Mesenchymal stem cell (in vitro differentiated cells and primary cell): ENCODE data around the gene S100A16.

Experiments
- DNase-seq: peaks from one replicate; pipeline ENCODE4 v3.0.0-alpha.2; 2013
- H2AFZ ChIP-seq: one replicate; pipeline ENCODE4 v1.6.1; 2013; ENCODE audit warnings: low read depth, mild to moderate bottlenecking, control low read depth, inconsistent platforms, low read length, moderate library complexity
- H2AK5ac ChIP-seq: 2 replicates; pipeline ENCODE4 v1.6.1; 2013; ENCODE audit warnings: low read length, moderate library complexity, mild to moderate bottlenecking, inconsistent platforms; ENCODE audit not compliant: severe bottlenecking
- H2BK120ac ChIP-seq: one replicate; pipeline ENCODE4 v1.6.1; 2013; ENCODE audit warnings: low read depth, mild to moderate bottlenecking, inconsistent platforms, low read length, moderate library complexity
- H2BK12ac ChIP-seq, 2 experiments: one replicate each; pipeline ENCODE4 v1.6.1; 2013; ENCODE audit warnings: inconsistent platforms in 2 of 2, low read length in 2 of 2, mild to moderate bottlenecking in 2 of 2, moderate library complexity in 2 of 2, control low read depth in 1 of 2
- H2BK15ac ChIP-seq: one replicate; pipeline ENCODE4 v1.6.1; 2013; ENCODE audit warnings: mild to moderate bottlenecking, low read depth, inconsistent platforms; ENCODE audit not compliant: poor library complexity, severe bottlenecking
- H2BK5ac ChIP-seq: 2 replicates; pipeline ENCODE4 v1.6.1; 2013; ENCODE audit warnings: low read depth, mild to moderate bottlenecking, low read length, control low read depth, inconsistent platforms; ENCODE audit not compliant: poor library complexity, severe bottlenecking
- H3K14ac ChIP-seq, 2 experiments: one replicate each; pipeline ENCODE4 v1.6.1; 2013; ENCODE audit warnings: inconsistent platforms in 2 of 2, low read length in 2 of 2, control low read depth in 1 of 2, mild to moderate bottlenecking in 1 of 2, moderate library complexity in 1 of 2
- H3K18ac ChIP-seq, 2 experiments: one replicate each; pipeline ENCODE4 v1.6.1; 2013; ENCODE audit warnings: inconsistent platforms in 2 of 2, low read length in 2 of 2, control low read depth in 1 of 2, low read depth in 1 of 2, mild to moderate bottlenecking in 1 of 2
- H3K23ac ChIP-seq, 2 experiments: one replicate each; pipeline ENCODE4 v1.6.1; 2013; ENCODE audit warnings: inconsistent platforms in 2 of 2, low read length in 2 of 2, mild to moderate bottlenecking in 2 of 2, moderate library complexity in 2 of 2, control low read depth in 1 of 2
- H3K27ac ChIP-seq: 2 replicates; pipeline ENCODE4 v1.5.1; 2013; ENCODE audit warnings: mild to moderate bottlenecking, moderate library complexity, low read length, control low read depth, inconsistent platforms; ENCODE audit not compliant: poor library complexity, severe bottlenecking
- H3K27me3 ChIP-seq, 2 experiments: 2 replicates each; pipeline versions ENCODE4 v1.6.1 to v1.7.0; 2013; ENCODE audit warnings: low read length in 2 of 2, mild to moderate bottlenecking in 2 of 2, moderate library complexity in 2 of 2, control low read depth in 1 of 2, inconsistent platforms in 1 of 2; ENCODE audit not compliant: control insufficient read depth in 1 of 2, insufficient read depth in 1 of 2
- H3K36me3 ChIP-seq, 2 experiments: 2 replicates each; pipeline versions ENCODE4 v1.6.1 to v1.7.0; 2013; ENCODE audit warnings: low read length in 2 of 2, control low read depth in 1 of 2, inconsistent platforms in 1 of 2, low read depth in 1 of 2, mild to moderate bottlenecking in 1 of 2; ENCODE audit not compliant: insufficient read depth in 2 of 2, control insufficient read depth in 1 of 2
- H3K4ac ChIP-seq, 2 experiments: one replicate each; pipeline ENCODE4 v1.6.1; 2013; ENCODE audit warnings: inconsistent platforms in 2 of 2, low read length in 2 of 2, mild to moderate bottlenecking in 2 of 2, moderate library complexity in 2 of 2, control low read depth in 1 of 2, low read depth in 1 of 2
- H3K4me1 ChIP-seq: 2 replicates; pipeline ENCODE4 v1.6.1; 2013; ENCODE audit warnings: low read depth, low read length, control low read depth; ENCODE audit not compliant: control insufficient read depth, insufficient read depth
- H3K4me2 ChIP-seq: 2 replicates; pipeline ENCODE4 v1.6.1; 2013; ENCODE audit warnings: low read length, mild to moderate bottlenecking, inconsistent platforms; ENCODE audit not compliant: poor library complexity, severe bottlenecking
- H3K4me3 ChIP-seq, 2 experiments: 2 replicates each; pipeline versions ENCODE4 v1.5.1 to v1.7.0; 2013; ENCODE audit warnings: low read length in 2 of 2, mild to moderate bottlenecking in 2 of 2, control low read depth in 1 of 2, low read depth in 1 of 2; ENCODE audit not compliant: insufficient read depth in 1 of 2
- H3K79me1 ChIP-seq: replicated peaks from 2 replicates; pipeline ENCODE4 v1.6.1; 2013; ENCODE audit warnings: mild to moderate bottlenecking, control low read depth, low read length, inconsistent platforms; ENCODE audit not compliant: poor library complexity, severe bottlenecking
- H3K9ac ChIP-seq: 2 replicates; pipeline ENCODE4 v1.7.0; 2013; ENCODE audit warnings: mild to moderate bottlenecking, low read length, moderate library complexity
- H3K9me3 ChIP-seq: 2 replicates; pipeline ENCODE4 v1.7.0; 2013; ENCODE audit warnings: mild to moderate bottlenecking, low read length; ENCODE audit not compliant: control insufficient read depth
- H4K8ac ChIP-seq: one replicate; pipeline ENCODE4 v1.6.1; 2013; ENCODE audit warnings: inconsistent platforms, mild to moderate bottlenecking, low read length, moderate library complexity
- H4K91ac ChIP-seq: one replicate; pipeline ENCODE4 v1.6.1; 2013; ENCODE audit warnings: mild to moderate bottlenecking, low read length, inconsistent platforms
- WGBS: methylation state at CpG from one replicate; pipeline ENCODE4 v1.1.7; 2013; ENCODE audit warnings: mixed read lengths; 5-methylcytosine and 5-hydroxymethylcytosine counted together

Gene S100A16

GRCh38 chr1:153647346-153647714, 34.4 kb upstream of the S100A16 start:
- Histone ChIP-seq H3K9ac (no peak overlapping the region), H3K36me3 (peaks cover 29 to 51% of the 10 kb centered on the region in 2 experiments), H3K27ac (no peak overlapping the region), H3K4me2 (no peak overlapping the region), H4K91ac (no peak overlapping the region), H2BK15ac (no peak overlapping the region), H3K4me1 (peaks cover 10% of the 10 kb centered on the region), H3K18ac (peak overlapping the region in 1 of 2 experiments; percentile 5), H2AFZ (no peak overlapping the region), H3K27me3 (no peaks in the 10 kb centered on the region), H3K23ac (no peak overlapping the region), H3K14ac (no peak overlapping the region), H4K8ac (no peak overlapping the region), H3K9me3 (no peaks in the 10 kb centered on the region), H2BK12ac (no peak overlapping the region), H2AK5ac (no peak overlapping the region), H3K4ac (no peak overlapping the region), H3K4me3 (no peak overlapping the region), H2BK120ac (no peak overlapping the region), H3K79me1 (peaks cover 15% of the 10 kb centered on the region), H2BK5ac (no peak overlapping the region)
- DNase-seq = no peak
- WGBS = 69% methylated on average over 2 of the region's 2 CpGs

GRCh38 chr1:153646672-153647345, 33.9 kb upstream of the S100A16 start:
- Histone ChIP-seq H3K27ac (no peak overlapping the region), H3K9me3 (no peaks in the 10 kb centered on the region), H3K9ac (no peak overlapping the region), H3K4me3 (no peak overlapping the region), H2AFZ (no peak overlapping the region), H3K36me3 (peaks cover 34 to 56% of the 10 kb centered on the region in 2 experiments), H3K18ac (no peak overlapping the region), H2AK5ac (no peak overlapping the region), H2BK15ac (no peak overlapping the region), H3K79me1 (peaks cover 20% of the 10 kb centered on the region), H2BK5ac (no peak overlapping the region), H3K4me1 (peaks cover 10% of the 10 kb centered on the region), H2BK120ac (no peak overlapping the region), H2BK12ac (no peak overlapping the region), H3K23ac (no peak overlapping the region), H3K27me3 (no peaks in the 10 kb centered on the region), H3K4ac (no peak overlapping the region), H3K14ac (no peak overlapping the region), H4K91ac (no peak overlapping the region), H3K4me2 (no peak overlapping the region), H4K8ac (no peak overlapping the region)
- 94% methylated on average over 3 of the region's 5 CpGs for WGBS
- no peak for DNase-seq

- Histone ChIP-seq H2BK120ac (no peak overlapping the region), H3K27ac (no peak overlapping the region), H3K18ac (no peak overlapping the region), H2BK5ac (no peak overlapping the region), H3K9me3 (no peaks in the 10 kb centered on the region), H2AK5ac (no peak overlapping the region), H3K23ac (no peak overlapping the region), H3K14ac (no peak overlapping the region), H2BK15ac (no peak overlapping the region), H3K79me1 (peaks cover 24% of the 10 kb centered on the region), H3K4me2 (no peak overlapping the region), H3K4me1 (peaks cover 4% of the 10 kb centered on the region), H2BK12ac (no peak overlapping the region), H3K4ac (no peak overlapping the region), H4K8ac (no peak overlapping the region), H3K27me3 (no peaks in the 10 kb centered on the region), H3K36me3 (peaks cover 46 to 86% of the 10 kb centered on the region in 2 experiments), H3K4me3 (no peak overlapping the region), H4K91ac (no peak overlapping the region), H3K9ac (peak overlapping the region; percentile 5), H2AFZ (no peak overlapping the region)
- no peak for DNase-seq
Measured at GRCh38 chr1:153643816-153644215, 30.9 kb upstream of the S100A16 start.

GRCh38 chr1:153643100-153643499, 30.2 kb upstream of the S100A16 start:
- Histone ChIP-seq H3K4me1 (peaks cover 4% of the 10 kb centered on the region), H2AK5ac (no peak overlapping the region), H3K9ac (no peak overlapping the region), H2AFZ (no peak overlapping the region), H3K36me3 (peaks cover 51 to 93% of the 10 kb centered on the region in 2 experiments), H4K91ac (no peak overlapping the region), H2BK120ac (no peak overlapping the region), H3K27ac (no peak overlapping the region), H3K14ac (no peak overlapping the region), H3K4ac (no peak overlapping the region), H3K27me3 (no peaks in the 10 kb centered on the region), H3K9me3 (no peaks in the 10 kb centered on the region), H3K4me2 (no peak overlapping the region), H3K23ac (no peak overlapping the region), H3K4me3 (no peak overlapping the region), H2BK5ac (no peak overlapping the region), H3K79me1 (peaks cover 26% of the 10 kb centered on the region), H2BK12ac (no peak overlapping the region), H3K18ac (no peak overlapping the region), H2BK15ac (no peak overlapping the region), H4K8ac (no peak overlapping the region)
- over 99% methylated on average over 7 of the region's 11 CpGs for WGBS
- no peak for DNase-seq
